Measurements from ENCODE around the gene LDB3.

The LDB3 gene

GRCh38 chr10:86708068-86708782 lies 39.9 kb downstream of the LDB3 start:
- DNase-seq, result no peak

DNA sequence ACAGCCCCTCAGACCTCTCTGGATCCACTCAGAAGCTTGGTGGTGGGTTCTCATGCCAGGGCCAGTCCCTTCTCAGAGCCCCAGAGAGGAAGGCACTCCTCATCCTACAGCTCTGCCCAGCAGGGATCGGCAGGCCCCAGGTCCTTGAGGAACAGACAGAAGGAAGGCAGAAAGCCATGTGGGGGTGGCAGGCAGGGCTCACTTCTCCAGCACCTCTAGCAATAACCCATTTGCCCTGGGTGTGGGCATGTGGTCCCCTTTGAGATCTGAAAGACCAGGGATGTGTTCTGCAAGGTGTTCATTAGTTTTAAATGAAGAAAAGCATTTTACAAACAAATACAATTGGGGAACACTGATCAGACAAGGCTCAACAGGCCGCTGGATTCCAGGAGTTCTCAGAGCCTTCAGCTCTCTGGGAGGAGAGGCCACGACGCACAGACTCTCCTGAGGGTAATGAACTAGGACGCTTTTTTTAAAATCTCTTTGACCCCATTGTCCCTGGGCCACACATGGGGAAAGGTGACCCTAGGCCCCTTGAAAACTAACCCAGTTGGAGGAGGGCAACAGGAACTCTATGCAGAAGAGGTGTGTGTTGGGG lies 40.6 kb downstream of the LDB3 start:
- DNase-seq, result no peak

- no peak for DNase-seq
These were observed 41.3 kb downstream of the LDB3 start for GRCh38 chr10:86709396-86710185.

GRCh38 chr10:86710987-86711512 lies 42.7 kb downstream of the LDB3 start:
- peak; percentile 80 for DNase-seq

DNA sequence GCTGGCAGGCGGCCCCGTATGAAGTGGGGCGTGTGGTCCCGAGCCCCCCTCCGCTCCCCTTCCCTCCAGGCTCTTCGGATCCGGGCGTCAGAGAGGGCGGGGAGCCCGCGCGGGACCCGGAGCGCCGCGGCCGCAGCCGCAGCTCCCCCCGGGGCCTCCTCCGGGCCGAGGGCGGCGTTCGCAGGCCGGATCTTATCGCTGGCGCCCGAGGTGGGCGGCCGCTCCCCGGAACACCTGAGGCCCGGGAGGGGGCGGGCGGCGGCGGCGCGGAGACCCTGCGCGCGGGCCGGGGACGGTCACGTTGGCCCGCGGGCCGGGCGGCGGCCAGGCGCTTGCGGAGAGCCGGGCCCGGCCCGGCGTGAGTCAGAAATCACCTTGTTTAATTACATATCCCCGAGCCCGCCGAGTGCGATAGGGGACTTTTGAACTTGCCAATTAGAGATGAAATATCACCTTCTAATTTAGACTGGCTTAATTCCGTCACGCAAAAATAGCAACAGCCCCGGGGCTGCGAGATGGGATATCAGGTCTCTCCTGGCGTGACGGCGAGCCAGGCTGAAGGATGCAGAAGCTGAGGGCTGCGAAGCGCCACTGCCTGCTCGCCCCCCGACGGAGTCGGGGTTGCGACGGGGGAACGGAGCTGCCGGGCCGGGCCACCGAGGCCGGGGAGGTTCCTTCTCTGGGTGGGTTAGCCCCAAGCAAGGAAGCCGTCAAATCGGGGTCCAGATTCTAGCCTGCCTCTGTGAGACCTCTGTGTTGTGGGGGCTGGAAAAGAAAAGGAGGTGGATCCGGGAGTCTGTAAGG lies 43.4 kb downstream of the LDB3 start:
- DNase-seq, result peak; percentile 44 to 59

GRCh38 chr10:86712317-86712707 lies 44.0 kb downstream of the LDB3 start:
- no peak for DNase-seq

DNA sequence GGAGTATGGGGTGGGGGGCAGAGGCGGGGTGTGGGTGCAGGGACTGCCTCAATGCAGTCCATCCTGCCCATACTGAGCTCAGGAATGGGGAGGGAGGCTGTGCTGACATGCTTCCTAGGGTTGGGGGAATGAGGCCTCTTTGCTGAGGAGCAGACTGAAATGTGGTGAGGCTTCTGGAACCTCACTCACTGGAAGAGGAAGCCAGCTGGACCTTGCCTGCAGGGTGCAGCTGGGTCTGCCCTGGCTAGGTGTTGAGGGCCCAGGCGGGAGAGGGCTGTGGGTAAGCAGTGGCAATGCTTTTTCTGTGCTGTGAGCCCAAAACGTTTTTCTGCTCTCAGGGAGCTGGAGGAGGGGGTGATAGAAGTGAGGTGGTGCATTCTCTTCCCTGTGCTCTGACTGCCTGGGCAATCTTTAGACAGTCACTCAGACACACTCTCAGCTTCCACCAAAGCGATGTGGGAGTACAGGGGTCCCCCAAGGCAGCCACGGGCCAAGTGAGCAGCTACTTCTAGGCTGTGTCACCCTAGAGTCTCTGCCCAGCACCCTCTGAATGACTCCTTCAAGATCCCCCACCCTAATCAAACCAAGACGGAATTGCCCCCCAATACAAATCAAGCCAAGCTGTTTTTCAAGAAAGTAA lies 47.0 kb downstream of the LDB3 start:
- no peak for DNase-seq

DNA sequence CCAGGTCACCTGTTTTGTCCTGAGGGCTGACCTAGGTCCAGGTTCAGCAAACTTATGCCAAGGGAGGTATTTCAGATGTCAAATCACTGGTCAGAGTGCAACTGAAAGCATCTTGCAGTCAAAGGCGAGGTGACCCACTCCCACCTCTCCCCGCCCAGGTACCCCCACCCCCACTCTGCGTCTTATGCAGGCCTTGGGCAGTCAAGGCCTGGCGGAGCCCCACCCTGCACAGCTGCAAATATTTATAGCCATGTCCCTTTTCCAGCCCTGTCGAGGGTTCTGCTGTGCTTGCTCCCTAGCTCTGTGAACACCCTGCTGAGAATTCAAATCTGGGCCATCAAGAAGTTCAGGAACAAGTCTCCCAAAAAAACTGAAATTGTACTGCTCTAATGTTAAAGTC lies 47.5 kb downstream of the LDB3 start:
- DNase-seq, result no peak

- DNase-seq, result no peak
These were observed 48.2 kb downstream of the LDB3 start for GRCh38 chr10:86716466-86716865.

GRCh38 chr10:86718556-86718955 lies 50.2 kb downstream of the LDB3 start:
- no peak for DNase-seq

GRCh38 chr10:86721232-86721631 lies 52.9 kb downstream of the LDB3 start:
- DNase-seq, result no peak

DNA sequence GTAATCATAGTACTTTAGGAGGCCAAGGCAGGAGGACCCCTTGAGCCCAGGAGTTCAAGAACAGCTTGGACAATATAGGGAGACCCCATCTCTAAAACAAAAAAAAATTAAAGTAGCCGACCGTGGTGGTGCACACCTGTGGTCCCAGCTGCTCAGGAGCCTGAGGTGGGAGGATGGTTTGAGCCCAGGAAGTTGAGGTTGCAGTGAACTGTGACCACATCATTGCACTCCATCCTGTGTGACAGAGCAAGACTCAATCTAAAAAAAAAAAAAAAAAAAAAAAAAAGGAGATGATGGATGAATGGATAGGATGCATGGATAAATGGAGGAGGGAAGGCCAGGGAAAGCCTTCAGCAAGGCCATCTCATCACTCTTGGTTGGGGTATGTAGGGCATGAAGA lies 54.7 kb downstream of the LDB3 start:
- no peak for DNase-seq

GRCh38 chr10:86724445-86724844 lies 56.1 kb downstream of the LDB3 start:
- no peak for DNase-seq

DNA sequence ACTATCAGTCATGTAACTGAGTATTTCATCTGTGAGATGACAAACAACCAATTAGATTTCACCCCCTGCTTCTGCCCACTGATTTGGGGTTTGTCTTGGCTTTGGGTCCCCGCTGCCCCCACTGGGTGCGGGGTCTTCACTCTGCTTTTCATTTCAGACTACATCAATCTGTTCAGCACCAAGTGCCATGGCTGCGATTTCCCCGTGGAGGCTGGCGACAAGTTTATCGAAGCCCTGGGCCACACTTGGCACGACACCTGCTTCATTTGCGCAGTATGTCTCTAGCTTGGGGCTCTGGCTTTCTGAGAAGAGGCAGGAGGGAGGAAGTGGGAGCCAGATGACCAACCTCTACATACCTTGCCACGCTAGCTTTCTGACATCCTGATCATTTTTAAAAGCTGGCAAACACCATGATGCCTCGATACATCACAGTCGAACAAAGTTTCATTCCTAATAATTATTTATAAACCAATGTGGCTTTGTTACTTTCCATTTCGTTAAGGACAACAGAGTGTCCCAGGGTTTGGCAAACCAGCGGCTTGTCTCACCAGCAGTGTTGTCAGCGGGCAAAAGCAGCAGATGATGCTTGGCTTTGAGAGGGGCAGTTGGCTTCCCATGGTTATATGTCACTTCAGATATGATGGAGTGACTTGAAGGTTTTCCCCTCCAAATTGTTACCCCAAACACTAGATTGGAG lies 57.8 kb downstream of the LDB3 start:
- no peak for DNase-seq

- DNase-seq, result no peak
These were observed 58.3 kb downstream of the LDB3 start for GRCh38 chr10:86726677-86726999.

GRCh38 chr10:86727470-86727869 lies 59.2 kb downstream of the LDB3 start:
- DNase-seq, result no peak

GRCh38 chr10:86728056-86728455 lies 59.7 kb downstream of the LDB3 start:
- no peak for DNase-seq

DNA sequence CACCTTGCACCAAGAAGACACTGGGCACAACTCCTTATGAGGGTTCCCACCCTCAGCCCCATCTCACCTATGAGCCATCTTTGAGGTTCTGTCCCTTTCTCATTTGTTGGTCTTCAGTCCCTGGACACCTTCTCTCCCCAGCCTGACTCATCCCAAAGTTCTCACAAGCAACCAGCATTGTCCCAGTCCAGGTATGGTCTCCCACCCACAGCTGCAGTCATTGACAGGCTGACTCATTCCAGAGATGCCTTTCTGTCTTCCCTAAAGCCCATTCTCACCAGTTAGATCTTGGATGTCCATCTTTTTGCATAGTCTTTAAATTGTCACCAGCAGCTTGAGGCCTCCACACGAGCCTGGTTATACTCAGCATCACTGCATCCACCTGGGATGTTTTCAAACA lies 61.4 kb downstream of the LDB3 start:
- no peak for DNase-seq

DNA sequence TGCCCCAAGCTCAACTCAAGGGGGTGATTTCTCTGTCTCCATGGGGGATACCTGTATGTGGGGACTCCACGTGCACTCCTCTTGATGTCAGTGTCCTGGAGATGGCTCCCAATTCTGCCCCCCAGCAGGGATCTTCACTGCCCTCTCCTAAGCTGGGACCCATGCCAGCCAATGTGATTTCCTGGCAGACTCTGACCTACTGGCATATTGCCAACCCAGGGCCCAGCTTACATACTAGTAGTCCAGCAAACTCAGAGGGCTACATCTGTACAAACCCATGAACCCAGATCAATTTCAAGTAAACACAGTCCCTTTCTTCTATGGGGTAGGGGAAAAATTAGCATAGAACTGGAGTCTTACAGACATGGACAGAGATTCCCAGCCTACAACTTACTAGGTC lies 61.9 kb downstream of the LDB3 start:
- no peak for DNase-seq

DNA sequence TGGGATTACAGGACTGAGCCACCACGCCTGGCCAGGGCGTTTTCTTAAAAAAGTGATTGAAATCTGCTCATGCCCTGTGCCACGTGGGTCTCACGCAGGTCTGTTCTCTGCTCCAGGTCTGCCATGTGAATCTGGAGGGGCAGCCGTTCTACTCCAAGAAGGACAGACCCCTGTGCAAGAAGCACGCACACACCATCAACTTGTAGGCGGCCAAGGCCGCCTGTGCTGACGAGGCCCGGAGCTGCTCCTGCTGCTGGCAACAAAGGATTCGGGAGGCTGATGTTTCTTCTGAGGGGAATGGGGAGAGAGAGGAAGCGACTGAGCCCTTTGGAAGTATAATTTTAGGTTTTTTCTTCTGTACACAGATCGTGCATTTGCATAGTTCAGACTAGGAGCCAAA lies 64.5 kb downstream of the LDB3 start:
- no peak for DNase-seq

DNA sequence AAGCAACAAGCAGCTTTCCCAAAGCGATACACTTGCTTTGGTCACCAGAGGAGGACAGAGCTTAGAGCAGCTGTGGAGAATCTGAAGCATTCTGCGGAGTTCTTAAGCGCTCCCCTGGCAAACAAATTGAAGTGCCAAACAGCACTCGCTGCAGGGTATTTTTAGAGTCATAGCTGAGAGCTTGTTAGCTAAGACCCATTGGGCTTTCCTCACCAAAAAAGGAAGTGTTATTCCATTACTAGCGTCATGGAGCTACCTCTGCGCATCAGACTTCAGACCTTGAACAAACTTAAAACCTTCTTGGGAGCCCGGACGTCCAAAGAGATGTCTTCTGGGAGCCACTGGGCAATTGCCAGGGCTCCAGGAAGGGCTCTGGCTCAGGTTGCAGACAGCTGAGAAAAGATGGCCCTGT lies 65.0 kb downstream of the LDB3 start:
- DNase-seq, result no peak

Data from activated CD4-positive, alpha-beta T cell treated with anti-CD3 and anti-CD28 coated beads for 4 hours (primary cell).